Natural killer cell (primary cell): Measurements from ENCODE around the gene PARVA. TPM values are rescaled to one million over a fixed set of nuclear protein-coding genes. Genes with fewer than 3 reads are reported as not detected.

Source experiments
- ATAC-seq, 3 donors: fragments of 150-1000 bp in 2 of 3; fragments of 200-7000 bp in 1 of 3; cut with Tn5 transposase; 1 replicate in 1 of 3; 2 replicates in 2 of 3; pipeline ENCODE4 v1.10.0; 2021; ENCODE audit warnings: mild to moderate bottlenecking in 2 of 3, moderate library complexity in 2 of 3
- DNase-seq, 2 donors: peaks; one replicate each; pipeline versions ENCODE4 v3.0.0 to v3.0.0-alpha.2; 2013 to 2021; ENCODE audit warnings: mixed read lengths in 1 of 2
- H3K27ac ChIP-seq: one replicate; pipeline ENCODE4 v1.5.1; 2013; ENCODE audit warnings: mild to moderate bottlenecking, low read length
- H3K27me3 ChIP-seq: one replicate; pipeline ENCODE4 v1.6.1; 2013; ENCODE audit warnings: low read length; ENCODE audit not compliant: control insufficient read depth, insufficient read depth
- H3K36me3 ChIP-seq: one replicate; pipeline ENCODE4 v1.6.1; 2013; ENCODE audit warnings: low read length; ENCODE audit not compliant: control insufficient read depth, insufficient read depth
- H3K4me1 ChIP-seq: one replicate; pipeline ENCODE4 v1.6.1; 2013; ENCODE audit warnings: low read length; ENCODE audit not compliant: control insufficient read depth, insufficient read depth
- H3K4me3 ChIP-seq: one replicate; pipeline ENCODE4 v1.5.1; 2013; ENCODE audit warnings: low read length
- H3K9me3 ChIP-seq: one replicate; pipeline ENCODE4 v1.6.1; 2013; ENCODE audit warnings: low read length; ENCODE audit not compliant: control insufficient read depth, insufficient read depth
- H3K27ac Mint-ChIP-seq, 2 donors: one replicate each; pipeline ENCODE4 v1.8.0; 2022; ENCODE audit warnings: mild to moderate bottlenecking in 2 of 2, mixed read lengths in 2 of 2, moderate library complexity in 1 of 2
- H3K27me3 Mint-ChIP-seq, 2 donors: one replicate each; pipeline ENCODE4 v1.8.0; 2022; ENCODE audit warnings: low read depth in 2 of 2, mixed read lengths in 2 of 2
- H3K36me3 Mint-ChIP-seq: one replicate; pipeline ENCODE4 v1.8.0; 2022; ENCODE audit warnings: mixed read lengths
- H3K4me1 Mint-ChIP-seq, 2 donors: one replicate each; pipeline ENCODE4 v1.8.0; 2022; ENCODE audit warnings: mixed read lengths in 2 of 2
- H3K4me3 Mint-ChIP-seq: one replicate; pipeline ENCODE4 v1.8.0; 2022; ENCODE audit warnings: mild to moderate bottlenecking, moderate library complexity, mixed read lengths
- H3K9me3 Mint-ChIP-seq, 2 donors: one replicate each; pipeline ENCODE4 v1.8.0; 2022; ENCODE audit warnings: mixed read lengths in 2 of 2
- WGBS: methylation state at CpG from one replicate; pipeline ENCODE4 v1.1.7; 2013; ENCODE audit warnings: missing lambda C conversion rate; ENCODE audit not compliant: insufficient coverage; 5-methylcytosine and 5-hydroxymethylcytosine counted together
- intact Hi-C: fragments of 100-400 bp; cut with micrococcal nuclease; formaldehyde crosslinking; loops from one replicate; pipeline ENCODE4 v1.14.2; 2022
- total RNA-seq, 4 donors: library from RNA; stranded (reverse); fragments of 120-200 nt in 1 of 4; gene quantifications; one replicate each; pipeline versions ENCODE4 v1.2.3 to v1.2.4, GENCODE V29; 2013 to 2022
- TF ChIP-seq, protein P1 (sequence below): fragments of 200-600 bp; IDR thresholded peaks from one replicate; pipeline ENCODE4 v1.8.0; 2022; ENCODE audit warnings: antibody characterized with exemption

Gene PARVA
- total RNA-seq, 3 donors from 2014 or later (not counting 1 experiment from before 2014, with no cell fraction given): 0.07 to 1.0 TPM; not detected in 1

DNA sequence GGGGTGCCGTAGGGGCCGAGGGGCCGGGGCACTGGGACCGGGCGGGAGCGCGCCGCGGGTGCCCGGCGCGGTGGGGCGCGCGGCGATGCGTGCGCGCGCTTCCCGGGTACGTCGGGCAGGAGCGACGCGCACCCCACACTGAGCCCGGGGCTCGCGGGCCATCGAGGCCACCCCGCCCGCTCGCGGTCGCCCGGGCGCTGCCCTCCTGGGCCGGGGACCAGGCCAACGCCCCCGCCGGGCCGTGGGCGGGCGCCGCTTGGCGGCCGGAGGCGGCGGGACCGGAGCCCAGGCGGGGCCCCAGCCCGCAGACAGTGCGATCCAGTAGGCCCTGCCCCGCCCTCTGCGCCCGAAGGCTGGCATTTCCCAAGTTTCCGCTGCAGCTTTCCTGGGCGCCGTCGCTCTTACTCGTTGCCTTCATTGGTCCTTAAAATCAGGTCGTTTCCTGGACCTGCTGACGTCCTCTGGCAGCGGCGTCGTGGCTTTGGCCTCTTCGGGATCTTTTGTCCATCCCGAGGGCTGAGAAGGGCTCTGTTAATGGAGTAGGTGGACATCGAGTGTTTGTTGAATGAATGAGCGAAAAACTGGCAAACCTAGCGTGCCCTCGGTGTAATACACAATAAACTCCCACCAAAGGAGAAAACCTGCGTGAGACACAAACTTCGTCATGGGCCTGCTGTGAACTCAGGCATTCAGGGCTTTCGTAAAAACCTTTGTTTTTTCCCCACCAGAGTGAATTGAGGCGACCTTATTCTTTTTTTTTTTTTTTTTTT lies 638 bp downstream of the PARVA start:
- 10% methylated on average over 74 of the region's 76 CpGs for WGBS
- intact Hi-C loops: no loop called here
- Mint-ChIP-seq H3K27ac (no peak overlapping the region), H3K9me3 (no peaks in the 10 kb centered on the region), H3K27me3 (peaks cover 46 to 71% of the 10 kb centered on the region in 2 donors), H3K4me1 (peaks cover 0 to 5% of the 10 kb centered on the region in 2 donors), H3K4me3 (peak overlapping the region; percentile 45), H3K36me3 (no peaks in the 10 kb centered on the region)
- Histone ChIP-seq H3K27ac (no peak overlapping the region), H3K4me1 (peaks cover 8% of the 10 kb centered on the region), H3K4me3 (no peak overlapping the region), H3K27me3 (peaks cover 6% of the 10 kb centered on the region), H3K9me3 (no peaks in the 10 kb centered on the region), H3K36me3 (no peaks in the 10 kb centered on the region)
- TF ChIP-seq, protein P1, sequence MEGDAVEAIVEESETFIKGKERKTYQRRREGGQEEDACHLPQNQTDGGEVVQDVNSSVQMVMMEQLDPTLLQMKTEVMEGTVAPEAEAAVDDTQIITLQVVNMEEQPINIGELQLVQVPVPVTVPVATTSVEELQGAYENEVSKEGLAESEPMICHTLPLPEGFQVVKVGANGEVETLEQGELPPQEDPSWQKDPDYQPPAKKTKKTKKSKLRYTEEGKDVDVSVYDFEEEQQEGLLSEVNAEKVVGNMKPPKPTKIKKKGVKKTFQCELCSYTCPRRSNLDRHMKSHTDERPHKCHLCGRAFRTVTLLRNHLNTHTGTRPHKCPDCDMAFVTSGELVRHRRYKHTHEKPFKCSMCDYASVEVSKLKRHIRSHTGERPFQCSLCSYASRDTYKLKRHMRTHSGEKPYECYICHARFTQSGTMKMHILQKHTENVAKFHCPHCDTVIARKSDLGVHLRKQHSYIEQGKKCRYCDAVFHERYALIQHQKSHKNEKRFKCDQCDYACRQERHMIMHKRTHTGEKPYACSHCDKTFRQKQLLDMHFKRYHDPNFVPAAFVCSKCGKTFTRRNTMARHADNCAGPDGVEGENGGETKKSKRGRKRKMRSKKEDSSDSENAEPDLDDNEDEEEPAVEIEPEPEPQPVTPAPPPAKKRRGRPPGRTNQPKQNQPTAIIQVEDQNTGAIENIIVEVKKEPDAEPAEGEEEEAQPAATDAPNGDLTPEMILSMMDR: no peak
- ATAC-seq: peak in 1 of 3 donors; percentile 18
- DNase-seq: peak in 1 of 2 donors; percentile 41

DNA sequence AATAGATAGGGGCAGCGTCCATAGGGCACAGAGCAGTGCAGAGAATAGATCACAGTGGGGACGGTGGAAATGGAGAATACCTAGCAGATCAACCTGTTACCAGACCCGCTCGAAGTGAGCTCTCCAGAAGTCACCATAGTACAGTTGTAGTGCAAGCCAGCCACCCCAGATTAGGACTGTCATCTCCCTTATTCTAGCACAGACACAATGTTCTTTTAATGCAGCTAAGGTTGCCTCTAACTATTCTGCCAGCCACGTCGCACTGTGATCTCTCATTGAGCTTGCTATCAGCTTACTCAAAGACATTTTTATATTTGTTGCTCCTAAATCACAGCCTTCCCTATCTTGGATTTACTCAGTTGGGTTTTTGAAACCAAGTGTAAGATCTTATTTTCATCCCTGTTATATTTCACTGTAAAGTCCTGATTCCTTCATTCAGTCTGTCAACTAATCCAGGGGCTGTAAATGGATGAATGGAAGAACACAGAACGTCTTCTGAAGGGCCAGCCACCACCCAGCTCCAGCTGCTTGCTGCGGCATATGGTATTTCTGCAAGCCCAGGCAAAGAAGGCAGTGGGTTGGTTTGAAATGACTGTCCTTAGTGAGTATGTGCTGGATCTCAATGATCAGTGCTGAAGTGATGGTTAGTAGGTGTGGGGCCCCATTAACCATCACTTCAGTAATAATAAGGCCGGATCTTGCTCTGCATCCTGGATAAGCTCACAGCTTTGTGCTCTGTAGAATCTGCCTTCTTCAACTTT lies 3.4 kb downstream of the PARVA start:
- no peaks in the 10 kb centered on the region for H3K9me3 ChIP-seq
- H3K4me3 ChIP-seq: no peak overlapping the region
- Mint-ChIP-seq H3K9me3 (no peaks in the 10 kb centered on the region), H3K36me3 (no peaks in the 10 kb centered on the region), H3K4me3 (no peak overlapping the region), H3K27me3 (peaks cover 52 to 75% of the 10 kb centered on the region in 2 donors), H3K27ac (no peak overlapping the region), H3K4me1 (peaks cover 0 to 5% of the 10 kb centered on the region in 2 donors)
- peaks cover 6% of the 10 kb centered on the region for H3K27me3 ChIP-seq
- intact Hi-C loops: no loop called here
- no peak overlapping the region for H3K27ac ChIP-seq
- ATAC-seq (peak in 1 of 3 donors; percentile 32), DNase-seq (no peak)
- TF ChIP-seq, protein P1: no peak
- no peaks in the 10 kb centered on the region for H3K36me3 ChIP-seq
- 92% methylated on average over 9 of the region's 9 CpGs for WGBS
- H3K4me1 ChIP-seq: peaks cover 8% of the 10 kb centered on the region

DNA sequence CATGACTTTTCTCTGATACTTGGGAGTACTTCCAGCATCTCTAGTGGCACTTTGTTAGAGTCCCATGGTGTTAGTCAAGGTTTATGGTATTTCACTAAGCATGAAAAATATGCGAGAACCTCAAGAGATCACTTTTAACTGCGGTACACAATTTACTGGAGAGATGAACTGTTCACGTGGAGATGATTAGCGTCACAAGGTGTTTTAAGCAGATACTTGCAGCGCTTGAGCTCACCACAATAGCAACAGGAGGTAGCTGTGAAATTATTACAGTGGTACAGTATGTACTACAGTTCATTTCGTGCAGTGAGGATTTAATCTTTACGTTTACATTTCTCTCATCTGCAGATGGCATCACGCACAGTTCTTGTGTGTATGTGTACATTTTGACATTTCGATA lies 4.5 kb downstream of the PARVA start:
- Histone ChIP-seq H3K27ac (no peak overlapping the region), H3K4me3 (no peak overlapping the region), H3K36me3 (no peaks in the 10 kb centered on the region), H3K4me1 (peaks cover 7% of the 10 kb centered on the region), H3K9me3 (no peaks in the 10 kb centered on the region), H3K27me3 (peaks cover 4% of the 10 kb centered on the region)
- Mint-ChIP-seq H3K36me3 (no peaks in the 10 kb centered on the region), H3K27me3 (peaks cover 53 to 75% of the 10 kb centered on the region in 2 donors), H3K27ac (no peak overlapping the region), H3K4me1 (peaks cover 0 to 5% of the 10 kb centered on the region in 2 donors), H3K4me3 (no peak overlapping the region), H3K9me3 (no peaks in the 10 kb centered on the region)
- 91% methylated on average over 9 of the region's 9 CpGs for WGBS
- no peak for ATAC-seq
- intact Hi-C loops: no loop called here
- TF ChIP-seq, protein P1: no peak
- DNase-seq: no peak
